Measurements from ENCODE around the gene LAMB2. TPM values are rescaled to one million over a fixed set of nuclear protein-coding genes. Genes with fewer than 3 reads are reported as not detected.

LAMB2 gene
- total and polyA plus RNA-seq, 10 of the 15 experiments (the other 5 are each of a cell fraction or from before 2014, with no cell fraction given) = 0.13 to 3.2 (median 0.64) TPM; not detected in 3

- no TSS peak for BruUV-seq (replicated peaks)
- 64% methylated on average over 4 of the region's 5 CpGs for WGBS (ENCODE audit: insufficient coverage, insufficient replicate concordance, low lambda C conversion rate, missing lambda C conversion rate)
- Histone ChIP-seq H2AFZ (ENCODE audit: control insufficient read depth, low read depth, low read length) (no peak overlapping the region), H3K27me3 (replicated peaks in 1 of 2; ENCODE audit: control insufficient read depth in 2 of 2, insufficient read depth in 2 of 2, low read length in 1 of 2) (no peaks in the 10 kb centered on the region), H3K79me2 (ENCODE audit: control insufficient read depth, insufficient read depth, low read length) (no peaks in the 10 kb centered on the region), H4K20me1 (ENCODE audit: control insufficient read depth, insufficient read depth) (no peaks in the 10 kb centered on the region), H3K36me3 (ENCODE audit: control insufficient read depth in 2 of 2, insufficient read depth in 2 of 2, low read length in 1 of 2) (no peaks in the 10 kb centered on the region), H3K9me3 (replicated peaks; ENCODE audit: control insufficient read depth, insufficient read depth, low read length) (no peaks in the 10 kb centered on the region), H3K4me2 (ENCODE audit: control insufficient read depth, insufficient read depth) (no peak overlapping the region), H3K27ac (ENCODE audit: control insufficient read depth, insufficient read depth) (no peak overlapping the region), H3K9ac (ENCODE audit: control insufficient read depth, insufficient read depth, low read length) (no peak overlapping the region), H3K4me3 (no peak overlapping the region), H3K4me1 (ENCODE audit: control insufficient read depth, insufficient read depth, low read length) (no peaks in the 10 kb centered on the region)
- FAIRE-seq (no peak), ATAC-seq (no peak), DNase-seq (ENCODE audit: low read depth, low spot score) (no peak)
- ChIA-PET SMC1A (ENCODE audit: uncharacterized antibody, unreplicated experiment) (no interaction called here), CTCF (interaction anchor here (0.6 kb wide), 1 partner anchor 9 kb away, joined by 3 read pairs; no protein-coding TSS in a partner anchor), POLR2A (interaction anchor here (0.7 kb wide), 1 partner anchor 8 kb away, joined by 5 read pairs; no protein-coding TSS in a partner anchor), RAD21 (ENCODE audit: unreplicated experiment) (no interaction called here)
- intact Hi-C loops (cut with micrococcal nuclease; ENCODE audit: unreplicated experiment) (no loop called here), in situ Hi-C loops (cut with MboI) (no loop called here)
- no peak for TF ChIP-seq BMI1 (IDR thresholded peaks at IDR 0.05; ENCODE audit: borderline replicate concordance)
- no peak for TF ChIP-seq BCL3 (IDR thresholded peaks at IDR 0.05; ENCODE audit: borderline replicate concordance, insufficient read depth, low read depth, low read length, poor library complexity, severe bottlenecking)
- TF ChIP-seq POLR2A (IDR thresholded peaks at IDR 0.05; ENCODE audit: low read depth, low read length) = no peak
- TF ChIP-seq CUX1 (IDR thresholded peaks at IDR 0.05; ENCODE audit: insufficient replicate concordance, low read depth, low read length) = no peak
- no peak for TF ChIP-seq CEBPZ (IDR thresholded peaks at IDR 0.05; ENCODE audit: low read depth, low read length)
Measured at GRCh38 chr3:49148159-49148558, 15.3 kb upstream of the LAMB2 start.
